Activated B cell treated with CpG ODN at 0.5 μM for 24 hours (primary cell): ENCODE measurements around the gene U2AF1L4. TPM values are rescaled to one million over a fixed set of nuclear protein-coding genes. Genes with fewer than 3 reads are reported as not detected.

Source experiments
- ATAC-seq: fragments of 200-7000 bp; cut with Tn5 transposase; one replicate; pipeline ENCODE4 v1.10.0; 2021; ENCODE audit warnings: low read depth, mild to moderate bottlenecking, moderate library complexity
- CTCF ChIA-PET: fragments of 350-600 bp; sonication (Branson Sonifier 250); formaldehyde crosslinking; loops from one replicate; lab custom pipeline; 2021; ENCODE audit warnings: antibody characterized with exemption; lab: Charles Lee
- POLR2A ChIA-PET: fragments of 350-600 bp; sonication (Branson Sonifier 250); formaldehyde crosslinking; loops from one replicate; lab custom pipeline; 2021; ENCODE audit warnings: antibody characterized with exemption; lab: Charles Lee
- DNase-seq: peaks from one replicate; pipeline ENCODE4 v3.0.0; 2022
- H3K27ac Mint-ChIP-seq: one replicate; pipeline ENCODE4 v1.8.0; 2020; ENCODE audit warnings: mixed read lengths
- H3K27me3 Mint-ChIP-seq: one replicate; pipeline ENCODE4 v1.8.0; 2021; ENCODE audit warnings: mixed read lengths
- H3K36me3 Mint-ChIP-seq: one replicate; pipeline ENCODE4 v1.8.0; 2021; ENCODE audit warnings: low read depth, mixed read lengths
- H3K4me1 Mint-ChIP-seq: one replicate; pipeline ENCODE4 v1.8.0; 2021; ENCODE audit warnings: mixed read lengths
- H3K4me3 Mint-ChIP-seq: one replicate; pipeline ENCODE4 v1.8.0; 2020; ENCODE audit warnings: mild to moderate bottlenecking, mixed read lengths
- H3K9me3 Mint-ChIP-seq: one replicate; pipeline ENCODE4 v1.8.0; 2020; ENCODE audit warnings: mixed read lengths
- intact Hi-C: fragments of 100-400 bp; cut with micrococcal nuclease; formaldehyde crosslinking; loops from one replicate; pipeline ENCODE4 v1.15.1; 2024
- total RNA-seq: library from RNA; stranded (reverse); gene quantifications from 2 replicates; pipeline ENCODE4 v1.2.3, GENCODE V29; 2022
- TF ChIP-seq, protein P1 (sequence below): fragments of 200-600 bp; IDR thresholded peaks from one replicate; pipeline ENCODE4 v1.8.0; 2022; ENCODE audit warnings: antibody characterized with exemption, mild to moderate bottlenecking

The U2AF1L4 gene
- total RNA-seq, 1 donor from 2014 or later = 46.1 TPM

DNA sequence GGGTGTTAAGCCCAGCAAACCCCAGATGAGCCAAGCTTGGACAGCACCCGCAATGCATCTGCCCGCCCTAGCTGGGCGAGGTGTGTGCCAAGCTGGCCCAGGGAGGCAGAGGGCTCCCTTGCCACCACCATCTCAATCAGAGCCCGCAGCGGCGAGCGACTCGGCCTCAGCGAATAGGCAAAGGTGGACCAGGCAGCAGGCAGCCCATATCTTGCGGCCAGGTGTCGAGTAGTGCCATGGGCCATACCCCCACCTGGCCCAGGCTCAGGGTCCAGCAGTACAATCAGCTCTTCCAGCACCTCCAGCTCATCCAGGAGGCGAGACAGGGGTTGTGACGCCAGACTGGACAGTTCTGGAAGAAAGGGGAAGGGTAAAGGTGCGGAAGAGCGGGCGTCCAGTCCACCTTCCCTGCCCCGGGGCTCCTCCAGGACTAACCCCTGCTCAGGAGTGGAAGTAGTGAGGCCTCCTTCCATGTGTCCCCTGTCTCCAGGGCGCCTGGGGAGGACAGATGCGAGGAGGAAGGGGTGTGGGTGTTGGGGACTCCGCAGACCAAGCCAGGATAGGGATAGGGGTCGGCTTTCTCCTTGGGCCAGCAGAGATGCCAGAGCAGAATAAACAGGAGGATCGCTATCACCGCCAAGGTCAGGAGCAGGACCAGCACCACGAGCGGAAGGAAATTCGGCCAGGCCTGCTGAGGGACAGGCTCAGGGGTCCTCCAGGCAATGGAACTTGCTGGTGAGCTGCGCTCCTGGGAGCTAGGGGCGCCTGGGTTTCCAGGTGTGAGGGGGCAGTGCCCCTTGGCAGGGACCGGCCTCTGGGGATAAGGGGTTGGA, 5.7 kb downstream of the U2AF1L4 start:
- Mint-ChIP-seq H3K27me3 (no peaks in the 10 kb centered on the region), H3K4me3 (peak overlapping the region; percentile 95), H3K27ac (peak overlapping the region; percentile 24), H3K4me1 (peaks cover 60% of the 10 kb centered on the region), H3K36me3 (peaks cover 62% of the 10 kb centered on the region), H3K9me3 (no peaks in the 10 kb centered on the region)
- ATAC-seq (no peak), DNase-seq (no peak)
- ChIA-PET CTCF (no interaction called here), POLR2A (interaction anchor here (0.8 to 3.6 kb wide), 9 partner anchors 9 to 533 kb away, joined by 3 to 54 read pairs (median 7); partner anchors contain the start of genes COX6B1, KMT2B and LIN37)
- intact Hi-C loops = loop anchor here (1.0 to 10.0 kb wide), 9 partner anchors 19 to 1575 kb away; partner anchors contain the start of genes ARHGAP33, COX6B1, NFKBID and OVOL3
- TF ChIP-seq, protein P1, sequence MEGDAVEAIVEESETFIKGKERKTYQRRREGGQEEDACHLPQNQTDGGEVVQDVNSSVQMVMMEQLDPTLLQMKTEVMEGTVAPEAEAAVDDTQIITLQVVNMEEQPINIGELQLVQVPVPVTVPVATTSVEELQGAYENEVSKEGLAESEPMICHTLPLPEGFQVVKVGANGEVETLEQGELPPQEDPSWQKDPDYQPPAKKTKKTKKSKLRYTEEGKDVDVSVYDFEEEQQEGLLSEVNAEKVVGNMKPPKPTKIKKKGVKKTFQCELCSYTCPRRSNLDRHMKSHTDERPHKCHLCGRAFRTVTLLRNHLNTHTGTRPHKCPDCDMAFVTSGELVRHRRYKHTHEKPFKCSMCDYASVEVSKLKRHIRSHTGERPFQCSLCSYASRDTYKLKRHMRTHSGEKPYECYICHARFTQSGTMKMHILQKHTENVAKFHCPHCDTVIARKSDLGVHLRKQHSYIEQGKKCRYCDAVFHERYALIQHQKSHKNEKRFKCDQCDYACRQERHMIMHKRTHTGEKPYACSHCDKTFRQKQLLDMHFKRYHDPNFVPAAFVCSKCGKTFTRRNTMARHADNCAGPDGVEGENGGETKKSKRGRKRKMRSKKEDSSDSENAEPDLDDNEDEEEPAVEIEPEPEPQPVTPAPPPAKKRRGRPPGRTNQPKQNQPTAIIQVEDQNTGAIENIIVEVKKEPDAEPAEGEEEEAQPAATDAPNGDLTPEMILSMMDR = no peak

DNA sequence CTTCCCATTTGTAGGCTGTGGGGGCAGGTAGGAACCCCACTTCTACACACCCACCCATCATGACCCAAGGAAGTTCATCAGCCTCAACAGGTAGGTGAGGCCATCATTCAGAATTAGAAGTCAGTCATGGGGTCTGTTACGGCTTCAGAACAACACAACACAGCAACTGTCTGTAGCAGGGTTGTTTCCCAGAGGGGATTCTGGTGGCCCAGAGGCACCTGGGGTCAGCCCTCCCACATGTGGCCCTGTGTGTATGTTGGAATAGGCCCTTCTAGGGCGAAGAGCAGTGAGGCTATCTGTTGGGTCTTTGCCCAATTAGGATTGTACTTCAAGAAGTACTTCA, 6.4 kb downstream of the U2AF1L4 start:
- intact Hi-C loops = no loop called here
- H3K9me3 Mint-ChIP-seq = no peaks in the 10 kb centered on the region
- no peaks in the 10 kb centered on the region for H3K27me3 Mint-ChIP-seq
- TF ChIP-seq, protein P1 = no peak
- DNase-seq = no peak
- CTCF ChIA-PET = no interaction called here
- peaks cover 57% of the 10 kb centered on the region for H3K4me1 Mint-ChIP-seq
- no peak overlapping the region for H3K4me3 Mint-ChIP-seq
- peaks cover 68% of the 10 kb centered on the region for H3K36me3 Mint-ChIP-seq
- H3K27ac Mint-ChIP-seq = peak overlapping the region; percentile 31
- POLR2A ChIA-PET = interaction anchor here (1.6 kb wide), 1 partner anchor 91 kb away, joined by 4 read pairs; the partner anchor contains the start of gene COX6B1
- ATAC-seq = no peak

DNA sequence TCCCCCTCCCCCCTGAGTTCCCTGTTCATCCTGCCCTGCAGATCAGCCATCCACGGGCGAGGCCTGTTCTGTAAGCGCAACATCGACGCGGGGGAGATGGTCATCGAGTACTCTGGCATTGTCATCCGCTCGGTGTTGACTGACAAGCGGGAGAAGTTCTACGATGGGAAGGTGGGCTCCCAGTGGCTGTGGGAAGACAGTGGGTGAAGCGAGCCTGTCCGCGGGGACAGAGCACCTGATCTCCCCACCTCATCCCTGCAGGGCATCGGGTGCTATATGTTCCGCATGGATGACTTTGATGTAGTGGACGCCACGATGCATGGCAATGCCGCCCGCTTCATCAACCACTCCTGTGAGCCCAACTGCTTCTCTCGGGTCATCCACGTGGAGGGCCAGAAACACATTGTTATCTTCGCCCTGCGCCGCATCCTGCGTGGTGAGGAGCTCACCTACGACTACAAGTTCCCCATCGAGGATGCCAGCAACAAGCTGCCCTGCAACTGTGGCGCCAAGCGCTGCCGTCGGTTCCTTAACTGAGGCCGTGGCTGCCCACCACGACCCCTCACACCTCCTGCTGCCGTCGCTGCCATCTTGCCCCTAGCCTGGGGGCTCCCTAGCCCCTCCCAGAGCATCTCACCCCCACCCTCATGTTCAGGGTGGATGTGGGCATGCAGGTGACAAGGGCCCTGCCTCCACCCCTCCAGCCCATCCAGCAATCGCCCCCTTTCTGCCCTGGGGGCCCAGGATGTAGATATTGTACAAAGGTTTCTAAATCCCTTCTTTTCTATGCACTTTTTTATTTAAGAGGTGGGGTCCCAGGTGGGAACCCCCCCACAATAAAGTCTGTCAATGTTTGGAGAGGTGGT, 7.0 kb downstream of the U2AF1L4 start:
- no peak for DNase-seq
- intact Hi-C loops = no loop called here
- ChIA-PET CTCF (interaction anchor here (1.0 to 1.5 kb wide), 2 partner anchors 10 to 20 kb away, joined by 3 to 5 read pairs; partner anchors contain the start of genes KMT2B and LIN37), POLR2A (interaction anchor here (0.5 to 1.7 kb wide), 4 partner anchors 19 to 67 kb away, joined by 3 to 12 read pairs (median 4); no protein-coding TSS in a partner anchor)
- Mint-ChIP-seq H3K36me3 (peaks cover 74% of the 10 kb centered on the region), H3K4me3 (no peak overlapping the region), H3K27me3 (no peaks in the 10 kb centered on the region), H3K27ac (peak overlapping the region; percentile 31), H3K4me1 (peaks cover 56% of the 10 kb centered on the region), H3K9me3 (no peaks in the 10 kb centered on the region)
- TF ChIP-seq, protein P1 = no peak
- no peak for ATAC-seq

DNA sequence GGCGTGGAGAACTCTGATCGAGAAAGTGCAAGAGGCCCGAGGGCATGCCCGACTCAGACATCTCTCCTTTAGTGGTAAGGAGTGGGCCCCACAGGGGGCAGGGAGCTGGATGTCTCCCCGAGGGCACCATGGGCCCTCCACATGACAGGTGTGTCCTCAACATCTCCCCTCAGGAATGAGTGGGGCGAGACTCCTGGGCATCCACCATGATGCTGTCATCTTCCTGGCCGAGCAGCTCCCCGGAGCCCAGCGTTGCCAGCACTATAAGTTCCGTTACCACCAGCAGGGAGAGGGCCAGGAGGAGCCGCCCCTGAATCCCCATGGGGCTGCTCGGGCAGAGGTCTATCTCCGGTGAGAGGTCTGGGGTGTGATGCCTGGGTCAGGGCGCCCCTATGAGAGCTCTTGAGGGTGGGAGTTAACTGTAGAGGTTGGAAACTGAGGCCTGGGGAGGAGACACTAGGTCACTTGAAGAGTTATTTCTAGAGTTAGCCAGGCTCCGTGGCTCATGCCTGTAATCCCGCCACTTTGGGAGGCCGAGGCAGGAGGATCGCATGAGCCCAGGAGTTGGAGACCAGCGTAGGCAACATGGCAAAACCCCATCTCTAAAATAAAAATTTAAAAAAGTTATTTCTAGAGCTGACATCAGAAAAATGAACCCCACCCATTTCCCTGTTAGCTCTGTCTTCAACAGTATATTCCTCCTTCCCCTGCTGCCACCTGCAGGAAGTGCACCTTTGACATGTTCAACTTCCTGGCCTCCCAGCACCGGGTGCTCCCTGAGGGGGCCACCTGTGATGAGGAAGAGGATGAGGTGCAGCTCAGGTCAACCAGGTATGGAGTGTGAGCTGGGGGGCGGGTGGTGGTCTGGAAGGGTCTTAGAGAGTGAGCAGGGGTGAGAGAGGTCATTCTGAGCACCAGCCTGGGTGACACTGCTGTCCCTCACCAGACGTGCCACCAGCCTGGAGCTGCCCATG, 8.0 kb downstream of the U2AF1L4 start:
- Mint-ChIP-seq H3K4me3 (no peak overlapping the region), H3K4me1 (peaks cover 47% of the 10 kb centered on the region), H3K9me3 (no peaks in the 10 kb centered on the region), H3K27ac (peak overlapping the region; percentile 62), H3K27me3 (no peaks in the 10 kb centered on the region), H3K36me3 (peaks cover 71% of the 10 kb centered on the region)
- no peak for ATAC-seq
- ChIA-PET POLR2A (interaction anchor here (0.5 to 1.7 kb wide), 5 partner anchors 11 to 66 kb away, joined by 3 to 12 read pairs (median 4); partner anchors contain the start of gene LIN37), CTCF (interaction anchor here (1.0 to 1.5 kb wide), 2 partner anchors 11 to 19 kb away, joined by 3 to 5 read pairs; partner anchors contain the start of genes KMT2B and LIN37)
- TF ChIP-seq, protein P1 = no peak
- intact Hi-C loops = no loop called here
- no peak for DNase-seq
